ENCODE measurements around the gene PPP1R1B. TPM values are rescaled to one million over a fixed set of nuclear protein-coding genes. Genes with fewer than 3 reads are reported as not detected.

PPP1R1B gene
- total RNA-seq, 4 donors from 2014 or later, result 43.7 to 112 (median 70.4) TPM

- Histone ChIP-seq H3K4me1 (peaks cover 35% of the 10 kb centered on the region), H3K36me3 (peaks cover 7% of the 10 kb centered on the region), H3K4me3 (no peak overlapping the region), H3K27me3 (no peaks in the 10 kb centered on the region), H3K9me3 (no peaks in the 10 kb centered on the region), H3K27ac (peak overlapping the region; percentile 73)
- TF ChIP-seq CTCF (IDR thresholded peaks at IDR 0.05) (no peak), POLR2A (IDR thresholded peaks at IDR 0.05) (no peak), POLR2AphosphoS5 (IDR thresholded peaks at IDR 0.05) (no peak), EP300 (IDR thresholded peaks at IDR 0.05) (no peak)
- peak in 1 of 2 donors; percentile 68 for DNase-seq (ENCODE audit: low spot score in 2 of 2)
- WGBS, result 63% methylated on average over 7 of the region's 7 CpGs
These were observed 49.6 kb downstream of the PPP1R1B start for GRCh38 chr17:39676198-39676819.

GRCh38 chr17:39677072-39677471, 50.3 kb downstream of the PPP1R1B start:
- WGBS, result 90% methylated on average over 7 of the region's 8 CpGs
- H3K4me1 ChIP-seq, result peaks cover 28% of the 10 kb centered on the region
- H3K36me3 ChIP-seq, result peaks cover 8% of the 10 kb centered on the region
- H3K9me3 ChIP-seq, result no peaks in the 10 kb centered on the region
- DNase-seq (ENCODE audit: low spot score in 2 of 2), result no peak
- TF ChIP-seq CTCF (IDR thresholded peaks at IDR 0.05) (no peak), POLR2AphosphoS5 (IDR thresholded peaks at IDR 0.05) (no peak), POLR2A (IDR thresholded peaks at IDR 0.05) (no peak), EP300 (IDR thresholded peaks at IDR 0.05) (no peak)
- H3K27ac ChIP-seq, result no peak overlapping the region
- no peaks in the 10 kb centered on the region for H3K27me3 ChIP-seq
- no peak overlapping the region for H3K4me3 ChIP-seq

GRCh38 chr17:39677542-39678339, 51.0 kb downstream of the PPP1R1B start:
- Histone ChIP-seq H3K27me3 (no peaks in the 10 kb centered on the region), H3K4me3 (no peak overlapping the region), H3K9me3 (no peaks in the 10 kb centered on the region), H3K27ac (no peak overlapping the region), H3K36me3 (peaks cover 11% of the 10 kb centered on the region), H3K4me1 (peaks cover 25% of the 10 kb centered on the region)
- WGBS, result 66% methylated on average over 13 of the region's 13 CpGs
- no peak for TF ChIP-seq EP300 (IDR thresholded peaks at IDR 0.05)
- peak in 1 of 2 donors; percentile 48 for DNase-seq (ENCODE audit: low spot score in 2 of 2)

GRCh38 chr17:39678340-39679116, 51.8 kb downstream of the PPP1R1B start:
- peaks cover 25% of the 10 kb centered on the region for H3K4me1 ChIP-seq
- H3K9me3 ChIP-seq, result no peaks in the 10 kb centered on the region
- 90% methylated on average over 13 of the region's 13 CpGs for WGBS
- DNase-seq (ENCODE audit: low spot score in 2 of 2), result peak in 1 of 2 donors; percentile 56
- peaks cover 19% of the 10 kb centered on the region for H3K36me3 ChIP-seq
- no peak for TF ChIP-seq POLR2A (IDR thresholded peaks at IDR 0.05)
- TF ChIP-seq EP300 (IDR thresholded peaks at IDR 0.05), result no peak
- H3K4me3 ChIP-seq, result no peak overlapping the region
- no peaks in the 10 kb centered on the region for H3K27me3 ChIP-seq
- no peak overlapping the region for H3K27ac ChIP-seq

- Histone ChIP-seq H3K4me1 (peaks cover 19% of the 10 kb centered on the region), H3K4me3 (no peak overlapping the region), H3K36me3 (peaks cover 26% of the 10 kb centered on the region), H3K27ac (no peak overlapping the region), H3K27me3 (no peaks in the 10 kb centered on the region), H3K9me3 (no peaks in the 10 kb centered on the region)
- 82% methylated on average over 12 of the region's 12 CpGs for WGBS
- peak in 1 of 2 donors; percentile 48 for DNase-seq (ENCODE audit: low spot score in 2 of 2)
- TF ChIP-seq POLR2AphosphoS5 (IDR thresholded peaks at IDR 0.05) (no peak), CTCF (IDR thresholded peaks at IDR 0.05) (no peak)
These were observed 52.9 kb downstream of the PPP1R1B start for GRCh38 chr17:39679521-39680192.

Measured in suprapubic skin (tissue), 4 donors.